Endothelial cell of umbilical vein (primary cell): ENCODE results near the gene MUC3A.

ENCODE experiments used
- MYC ChIP-seq: IDR thresholded peaks from one replicate; pipeline ENCODE4 v1.6.1; 2011; ENCODE audit warnings: mild to moderate bottlenecking, low read depth, low read length
- POLR2A ChIP-seq: IDR thresholded peaks from 2 replicates; pipeline ENCODE4 v1.6.1; 2012; ENCODE audit warnings: low read depth, mild to moderate bottlenecking, control low read depth, low read length
- POLR2AphosphoS5 ChIP-seq: IDR thresholded peaks from 2 replicates; pipeline ENCODE4 v1.6.1; 2012; ENCODE audit warnings: low read depth, mild to moderate bottlenecking, control low read depth, low read length, moderate library complexity; ENCODE audit not compliant: insufficient read depth
- TF ChIP-seq, protein P1 (sequence below), 2 donors: IDR thresholded peaks; 1 replicate in 1 of 2; 2 replicates in 1 of 2; pipeline ENCODE4 v1.5.1; 2011; ENCODE audit warnings: low read length in 2 of 2, mild to moderate bottlenecking in 2 of 2, moderate library complexity in 2 of 2, control low read depth in 1 of 2, inconsistent platforms in 1 of 2, low read depth in 1 of 2; ENCODE audit not compliant: insufficient read depth in 1 of 2; ENCODE audit errors: extremely low read depth in 1 of 2
- TF ChIP-seq, protein P2 (sequence below): IDR thresholded peaks from 2 replicates; pipeline ENCODE4 v1.6.1; 2011; ENCODE audit not compliant: insufficient read depth, insufficient read length

DNA sequence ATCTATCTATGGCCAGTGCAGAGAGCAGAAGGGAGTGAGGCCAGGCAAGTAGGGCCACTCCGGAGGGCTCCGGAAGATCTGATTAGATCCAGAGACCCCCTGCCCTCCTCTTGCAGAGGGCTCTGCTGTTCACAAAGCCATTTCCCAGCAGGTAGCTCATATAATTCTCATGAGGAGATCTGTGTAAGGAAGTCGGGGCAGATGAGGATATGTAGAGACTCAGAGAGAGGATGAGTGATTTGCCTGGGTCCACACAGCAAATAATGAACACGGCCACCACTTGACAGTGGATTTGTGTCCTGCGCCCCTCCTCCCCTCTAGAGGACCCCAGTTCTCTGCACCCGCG, 22.6 kb downstream of the MUC3A start:
- no peak for TF ChIP-seq POLR2A
- TF ChIP-seq, protein P1, sequence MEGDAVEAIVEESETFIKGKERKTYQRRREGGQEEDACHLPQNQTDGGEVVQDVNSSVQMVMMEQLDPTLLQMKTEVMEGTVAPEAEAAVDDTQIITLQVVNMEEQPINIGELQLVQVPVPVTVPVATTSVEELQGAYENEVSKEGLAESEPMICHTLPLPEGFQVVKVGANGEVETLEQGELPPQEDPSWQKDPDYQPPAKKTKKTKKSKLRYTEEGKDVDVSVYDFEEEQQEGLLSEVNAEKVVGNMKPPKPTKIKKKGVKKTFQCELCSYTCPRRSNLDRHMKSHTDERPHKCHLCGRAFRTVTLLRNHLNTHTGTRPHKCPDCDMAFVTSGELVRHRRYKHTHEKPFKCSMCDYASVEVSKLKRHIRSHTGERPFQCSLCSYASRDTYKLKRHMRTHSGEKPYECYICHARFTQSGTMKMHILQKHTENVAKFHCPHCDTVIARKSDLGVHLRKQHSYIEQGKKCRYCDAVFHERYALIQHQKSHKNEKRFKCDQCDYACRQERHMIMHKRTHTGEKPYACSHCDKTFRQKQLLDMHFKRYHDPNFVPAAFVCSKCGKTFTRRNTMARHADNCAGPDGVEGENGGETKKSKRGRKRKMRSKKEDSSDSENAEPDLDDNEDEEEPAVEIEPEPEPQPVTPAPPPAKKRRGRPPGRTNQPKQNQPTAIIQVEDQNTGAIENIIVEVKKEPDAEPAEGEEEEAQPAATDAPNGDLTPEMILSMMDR (IDR thresholded peaks at IDR 0.05; ENCODE audit: extremely low read depth in 1 of 2, insufficient read depth in 1 of 2, low read depth in 1 of 2, low read length in 2 of 2), result no peak
- TF ChIP-seq MYC, result no peak
- TF ChIP-seq, protein P2, sequence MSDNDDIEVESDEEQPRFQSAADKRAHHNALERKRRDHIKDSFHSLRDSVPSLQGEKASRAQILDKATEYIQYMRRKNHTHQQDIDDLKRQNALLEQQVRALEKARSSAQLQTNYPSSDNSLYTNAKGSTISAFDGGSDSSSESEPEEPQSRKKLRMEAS, result no peak
- TF ChIP-seq POLR2AphosphoS5, result no peak
